A549 (cell line): Measurements from ENCODE around the gene NXPH2. TPM values are rescaled to one million over a fixed set of nuclear protein-coding genes. Genes with fewer than 3 reads are reported as not detected.
A peak's percentile ranks its signal among the peaks of the same experiment; 100 is the strongest.

ENCODE experiments used
- ATAC-seq, 2 experiments: fragments of 200-7000 bp in 1 of 2; fragments of >200 bp in 1 of 2; cut with Nextera tagmentation in 1 of 2; cut with Tn5 transposase in 1 of 2; 3 replicates each; pipeline versions ENCODE4 v1.8.0 to v1.9.1; 2018 to 2020; ENCODE audit warnings: mild to moderate bottlenecking in 1 of 2, moderate library complexity in 1 of 2
- CTCF ChIA-PET: fragments of 300-600 bp; sonication (Branson Sonifier 250); formaldehyde crosslinking; extraction: SDS; loops from one replicate; lab custom pipeline; 2021; ENCODE audit warnings: antibody characterized with exemption, inconsistent platforms; lab: Yijun Ruan, JAX
- POLR2A ChIA-PET: fragments of 350-600 bp; formaldehyde crosslinking; extraction: SDS; loops from one replicate; lab custom pipeline; 2021; ENCODE audit warnings: antibody characterized with exemption, inconsistent platforms; lab: Yijun Ruan, JAX
- DNase-seq, 2 experiments: peaks; one replicate each; pipeline versions ENCODE4 v3.0.0 to v3.0.0-alpha.2; 2011 to 2016; ENCODE audit warnings: low read depth in 1 of 2, low spot score in 1 of 2
- FAIRE-seq: peaks from 2 replicates; lab custom pipeline; 2011; peaks lifted over from hg19 to GRCh38; lab: Jason Lieb, UNC
- H3K27ac ChIP-seq, 2 experiments: fragments of >200 bp; sonication (Bioruptor Twin); formaldehyde crosslinking; 3 replicates each; pipeline ENCODE4 v1.5.1; 2016 to 2017
- H3K4me1 ChIP-seq: fragments of >200 bp; sonication (Bioruptor Twin); formaldehyde crosslinking; 3 replicates; pipeline ENCODE4 v1.6.1; 2016
- H3K4me2 ChIP-seq: fragments of >200 bp; sonication (Bioruptor Twin); formaldehyde crosslinking; 3 replicates; pipeline ENCODE4 v1.6.1; 2016
- H3K4me3 ChIP-seq: fragments of >200 bp; sonication (Bioruptor Twin); formaldehyde crosslinking; 3 replicates; pipeline ENCODE4 v1.5.1; 2016
- H3K9me3 ChIP-seq: fragments of >200 bp; sonication (Bioruptor Twin); formaldehyde crosslinking; 3 replicates; pipeline ENCODE4 v1.6.1; 2016
- BCL3 ChIP-seq: fragments of >200 bp; sonication (Bioruptor Twin); formaldehyde crosslinking; IDR thresholded peaks from 3 replicates; pipeline ENCODE4 v1.6.1; 2016
- CBX2 ChIP-seq: fragments of 200-600 bp; sonication (generic); IDR thresholded peaks from 2 replicates; pipeline ENCODE4 v1.6.1; 2016; ENCODE audit warnings: low read depth, mild to moderate bottlenecking, borderline replicate concordance
- CHD2 ChIP-seq: fragments of 150-350 bp; IDR thresholded peaks from 2 replicates; pipeline ENCODE4 v1.6.1; 2014; ENCODE audit warnings: low read length; ENCODE audit not compliant: partially characterized antibody
- CTCF ChIP-seq: fragments of >200 bp; sonication (Bioruptor Twin); formaldehyde crosslinking; IDR thresholded peaks from 3 replicates; pipeline ENCODE4 v1.5.1; 2016
- ELK1 ChIP-seq: fragments of 150-350 bp; IDR thresholded peaks from 2 replicates; pipeline ENCODE4 v1.6.1; 2014; ENCODE audit warnings: low read depth, mild to moderate bottlenecking, low read length
- ESRRA ChIP-seq: fragments of 150-350 bp; IDR thresholded peaks from 2 replicates; pipeline ENCODE4 v1.6.1; 2014; ENCODE audit warnings: mild to moderate bottlenecking, low read length, borderline replicate concordance
- FOSB ChIP-seq: fragments of 250-450 bp; sonication (Bioruptor Pico); IDR thresholded peaks from 2 replicates; pipeline ENCODE4 v1.5.0; 2020; ENCODE audit warnings: mild to moderate bottlenecking, moderate library complexity
- FOXS1 ChIP-seq: fragments of 250-450 bp; sonication (Bioruptor Pico); IDR thresholded peaks from 2 replicates; pipeline ENCODE4 v1.5.0; 2020; ENCODE audit warnings: mild to moderate bottlenecking, moderate library complexity
- HDAC2 ChIP-seq: fragments of 200-600 bp; sonication (generic); IDR thresholded peaks from 2 replicates; pipeline ENCODE4 v1.6.1; 2016
- HEYL ChIP-seq: fragments of 250-450 bp; sonication (Bioruptor Pico); IDR thresholded peaks from 2 replicates; pipeline ENCODE4 v1.8.0; 2021; ENCODE audit warnings: mild to moderate bottlenecking, moderate library complexity
- HOXA7 ChIP-seq: fragments of 250-450 bp; sonication (Bioruptor Pico); IDR thresholded peaks from 2 replicates; pipeline ENCODE4 v1.5.0; 2020; ENCODE audit warnings: mild to moderate bottlenecking, moderate library complexity
- JUNB ChIP-seq: fragments of >200 bp; sonication (Bioruptor Twin); formaldehyde crosslinking; IDR thresholded peaks from 2 replicates; pipeline ENCODE4 v1.6.1; 2016
- MAFK ChIP-seq: fragments of 450-650 bp; IDR thresholded peaks from 2 replicates; pipeline ENCODE4 v1.6.1; 2014; ENCODE audit not compliant: partially characterized antibody
- MAX ChIP-seq: IDR thresholded peaks from 2 replicates; pipeline ENCODE4 v1.6.1; 2012
- NPAS2 ChIP-seq: fragments of 250-450 bp; sonication (Bioruptor Pico); IDR thresholded peaks from 2 replicates; pipeline ENCODE4 v1.8.0; 2022; ENCODE audit warnings: mild to moderate bottlenecking, moderate library complexity, borderline replicate concordance
- NR3C1 ChIP-seq: fragments of >200 bp; sonication (Bioruptor Twin); formaldehyde crosslinking; IDR thresholded peaks from 3 replicates; pipeline ENCODE4 v1.6.1; 2017
- POLR2A ChIP-seq: IDR thresholded peaks from 2 replicates; pipeline ENCODE4 v1.6.1; 2012; ENCODE audit warnings: mild to moderate bottlenecking, low read length
- RAD21 ChIP-seq, 2 experiments: fragments of >200 bp in 1 of 2; sonication (Bioruptor Twin) in 1 of 2; formaldehyde crosslinking in 1 of 2; IDR thresholded peaks in 1 of 2; conservative IDR thresholded peaks in 1 of 2; 2 replicates in 1 of 2; 3 replicates in 1 of 2; pipeline ENCODE4 v1.6.1; 2012 to 2018; ENCODE audit warnings: inconsistent platforms in 1 of 2
- RCOR1 ChIP-seq: fragments of 150-350 bp; IDR thresholded peaks from 2 replicates; pipeline ENCODE4 v1.6.1; 2014; ENCODE audit warnings: antibody characterized with exemption, low read length, low read depth
- RNF2 ChIP-seq: fragments of 200-600 bp; sonication (generic); IDR thresholded peaks from 2 replicates; pipeline ENCODE4 v1.6.1; 2016; ENCODE audit warnings: low read depth, mild to moderate bottlenecking, antibody characterized with exemption, moderate library complexity, borderline replicate concordance
- SMC3 ChIP-seq: fragments of >200 bp; sonication (Bioruptor Twin); formaldehyde crosslinking; IDR thresholded peaks from 3 replicates; pipeline ENCODE4 v1.6.1; 2018; ENCODE audit warnings: inconsistent platforms
- TFCP2L1 ChIP-seq: fragments of 250-450 bp; sonication (Bioruptor Pico); IDR thresholded peaks from 2 replicates; pipeline ENCODE4 v1.5.0; 2021; ENCODE audit warnings: mild to moderate bottlenecking
- TP53 ChIP-seq: fragments of 250-450 bp; sonication (Bioruptor Pico); IDR thresholded peaks from 2 replicates; pipeline ENCODE4 v1.5.0; 2021; ENCODE audit warnings: mild to moderate bottlenecking, moderate library complexity
- ZFP36 ChIP-seq: fragments of 450-650 bp; IDR thresholded peaks from 2 replicates; pipeline ENCODE4 v1.6.1; 2014; ENCODE audit warnings: borderline replicate concordance; ENCODE audit not compliant: partially characterized antibody
- WGBS: methylation state at CpG from one replicate; pipeline ENCODE4 v1.1.6; 2017; ENCODE audit errors: missing lambda C conversion rate; 5-methylcytosine and 5-hydroxymethylcytosine counted together
- polyA plus RNA-seq, 4 experiments: library from polyadenylated mRNA; depleted of rRNA in 3 of 4; stranded (reverse); fragments of >200 nt; fragmentation: RNase III in 1 of 4; extraction: RNeasy Plus Mini Kit Qiagen cat#74134 plus additional on column Dnase treatment in 1 of 4; gene quantifications; 2 replicates in 3 of 4; 3 replicates in 1 of 4; pipeline ENCODE4 v1.2.3, GENCODE V29; 2011 to 2017
- TF ChIP-seq, protein P1 (sequence below): fragments of 200-600 bp; sonication (generic); IDR thresholded peaks from 2 replicates; pipeline ENCODE4 v1.6.1; 2016; ENCODE audit warnings: antibody characterized with exemption, mild to moderate bottlenecking, moderate library complexity

The NXPH2 gene
- polyA plus RNA-seq, 2 of the 4 experiments (the other 2 are of a cell fraction): not detected

GRCh38 chr2:138720035-138720838 lies 60.0 kb downstream of the NXPH2 start:
- no peak for DNase-seq
- no peak overlapping the region for H3K4me2 ChIP-seq
- peaks cover 11% of the 10 kb centered on the region; the same call in 2 of the 3 replicates for H3K4me1 ChIP-seq
- no peak for ATAC-seq
- no peak overlapping the region for H3K27ac ChIP-seq
- no peak for TF ChIP-seq ESRRA
- FAIRE-seq: no peak
- ChIA-PET CTCF (interaction anchor here (1.7 to 2.0 kb wide), 2 partner anchors 12 to 67 kb away, joined by 4 to 5 read pairs; no protein-coding TSS in a partner anchor), POLR2A (no interaction called here)
- WGBS: 65% methylated on average over 11 of the region's 11 CpGs
- H3K9me3 ChIP-seq: no peaks in the 10 kb centered on the region
- H3K4me3 ChIP-seq: no peak overlapping the region

DNA sequence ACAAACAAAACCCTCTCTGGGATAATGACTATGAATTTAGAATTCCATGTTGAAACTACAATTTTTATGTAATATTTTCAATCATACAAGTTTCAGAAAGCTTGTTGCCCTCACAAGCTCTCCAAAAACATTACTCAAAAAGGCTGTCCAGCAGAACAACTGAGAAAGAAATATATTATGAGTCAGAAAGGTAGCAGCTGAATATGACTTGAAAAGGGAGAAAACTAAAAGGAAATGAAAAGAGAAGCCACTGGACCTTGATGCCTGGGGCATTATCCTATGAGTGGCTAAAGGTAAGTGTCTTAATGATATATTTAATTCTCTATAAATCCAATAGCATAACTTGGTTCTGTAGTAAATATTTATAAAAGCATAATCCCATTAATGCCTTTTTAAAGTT lies 61.8 kb downstream of the NXPH2 start:
- no peak for DNase-seq

DNA sequence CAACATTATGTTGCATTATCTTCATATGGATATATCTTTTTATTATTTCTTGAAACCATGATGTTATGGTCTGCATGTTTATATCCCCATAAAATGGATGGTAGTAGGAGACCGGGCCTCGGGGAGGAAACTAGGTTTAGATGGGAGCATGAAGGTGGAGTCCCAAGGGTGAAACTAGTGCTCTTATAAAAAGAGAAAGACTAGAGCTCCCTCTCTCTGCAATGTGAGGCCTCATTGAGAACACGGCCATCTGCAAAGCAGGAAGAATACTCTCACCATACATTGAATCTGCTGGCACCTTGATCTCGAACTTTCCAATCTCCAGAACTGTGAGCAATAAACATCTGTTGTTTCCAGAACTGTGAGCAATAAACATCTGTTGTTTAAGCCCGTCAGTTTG lies 64.0 kb downstream of the NXPH2 start:
- WGBS: 30% methylated on average over 5 of the region's 5 CpGs
- H3K9me3 ChIP-seq: no peaks in the 10 kb centered on the region
- no peak overlapping the region for H3K27ac ChIP-seq
- H3K4me1 ChIP-seq: no peaks in the 10 kb centered on the region
- no peak for FAIRE-seq
- H3K4me2 ChIP-seq: no peak overlapping the region
- CTCF ChIA-PET: interaction anchor here (0.7 to 2.0 kb wide), 2 partner anchors 71 to 1221 kb away, joined by 3 to 7 read pairs; no protein-coding TSS in a partner anchor
- no peak overlapping the region for H3K4me3 ChIP-seq
- DNase-seq: no peak
- POLR2A ChIA-PET: no interaction called here
- peak; percentile 46 to 56; a peak in 2 of 6 replicates for ATAC-seq
- no peak for TF ChIP-seq JUNB
- no peak for TF ChIP-seq ELK1
- TF ChIP-seq CTCF: 0 out of 3 replicates have a peak, but pooled peaks have one; percentile 17
- no peak for TF ChIP-seq RNF2
- no peak for TF ChIP-seq HOXA7
- TF ChIP-seq HDAC2: no peak
- no peak for TF ChIP-seq POLR2A
- no peak for TF ChIP-seq BCL3
- TF ChIP-seq NR3C1: no peak
- no peak for TF ChIP-seq CHD2

More for the DNA sequence above, 61.8 kb downstream of the NXPH2 start:
- ATAC-seq (no peak), FAIRE-seq (no peak)
- Histone ChIP-seq H3K4me3 (no peak overlapping the region), H3K27ac (no peak overlapping the region), H3K9me3 (no peaks in the 10 kb centered on the region), H3K4me1 (no peaks in the 10 kb centered on the region), H3K4me2 (no peak overlapping the region)
- POLR2A ChIA-PET: no interaction called here
- no peak for TF ChIP-seq TFCP2L1 (CRISPR knock-in tag)
- no peak for TF ChIP-seq BCL3
- no peak for TF ChIP-seq ZFP36
- TF ChIP-seq NPAS2 (CRISPR knock-in tag): no peak
- TF ChIP-seq HEYL (CRISPR knock-in tag): no peak
- no peak for TF ChIP-seq MAX
- no peak for TF ChIP-seq RCOR1
- TF ChIP-seq FOXS1 (CRISPR knock-in tag): no peak
- TF ChIP-seq HOXA7: no peak
- TF ChIP-seq MAFK: no peak
- TF ChIP-seq RAD21 (conservative IDR thresholded peaks at IDR 0.05 in 1 of 2, IDR thresholded peaks at IDR 0.05 in 1 of 2): no peak
- no peak for TF ChIP-seq NR3C1
- TF ChIP-seq CBX2: no peak
- no peak for TF ChIP-seq FOSB (CRISPR knock-in tag)
- TF ChIP-seq SMC3: no peak
- TF ChIP-seq TP53: no peak
- TF ChIP-seq, protein P1, sequence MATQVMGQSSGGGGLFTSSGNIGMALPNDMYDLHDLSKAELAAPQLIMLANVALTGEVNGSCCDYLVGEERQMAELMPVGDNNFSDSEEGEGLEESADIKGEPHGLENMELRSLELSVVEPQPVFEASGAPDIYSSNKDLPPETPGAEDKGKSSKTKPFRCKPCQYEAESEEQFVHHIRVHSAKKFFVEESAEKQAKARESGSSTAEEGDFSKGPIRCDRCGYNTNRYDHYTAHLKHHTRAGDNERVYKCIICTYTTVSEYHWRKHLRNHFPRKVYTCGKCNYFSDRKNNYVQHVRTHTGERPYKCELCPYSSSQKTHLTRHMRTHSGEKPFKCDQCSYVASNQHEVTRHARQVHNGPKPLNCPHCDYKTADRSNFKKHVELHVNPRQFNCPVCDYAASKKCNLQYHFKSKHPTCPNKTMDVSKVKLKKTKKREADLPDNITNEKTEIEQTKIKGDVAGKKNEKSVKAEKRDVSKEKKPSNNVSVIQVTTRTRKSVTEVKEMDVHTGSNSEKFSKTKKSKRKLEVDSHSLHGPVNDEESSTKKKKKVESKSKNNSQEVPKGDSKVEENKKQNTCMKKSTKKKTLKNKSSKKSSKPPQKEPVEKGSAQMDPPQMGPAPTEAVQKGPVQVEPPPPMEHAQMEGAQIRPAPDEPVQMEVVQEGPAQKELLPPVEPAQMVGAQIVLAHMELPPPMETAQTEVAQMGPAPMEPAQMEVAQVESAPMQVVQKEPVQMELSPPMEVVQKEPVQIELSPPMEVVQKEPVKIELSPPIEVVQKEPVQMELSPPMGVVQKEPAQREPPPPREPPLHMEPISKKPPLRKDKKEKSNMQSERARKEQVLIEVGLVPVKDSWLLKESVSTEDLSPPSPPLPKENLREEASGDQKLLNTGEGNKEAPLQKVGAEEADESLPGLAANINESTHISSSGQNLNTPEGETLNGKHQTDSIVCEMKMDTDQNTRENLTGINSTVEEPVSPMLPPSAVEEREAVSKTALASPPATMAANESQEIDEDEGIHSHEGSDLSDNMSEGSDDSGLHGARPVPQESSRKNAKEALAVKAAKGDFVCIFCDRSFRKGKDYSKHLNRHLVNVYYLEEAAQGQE: no peak
- CTCF ChIA-PET: interaction anchor here (0.6 to 1.7 kb wide), 3 partner anchors 10 to 527 kb away, joined by 3 to 4 read pairs (median 3); no protein-coding TSS in a partner anchor
